Stimulated activated memory B cell treated with anti-CD40 and anti-IgM and Interleukin-4, amounts not matched to agents 10 μg/mL and 1 μg/mL and 100 μg/mL, for 72 hours (primary cell): ENCODE measurements around the gene KNCN.

Source experiments
- ATAC-seq: fragments of 150-1000 bp; cut with Tn5 transposase; 2 replicates; pipeline ENCODE4 v1.10.0; 2021
- H3K27ac Mint-ChIP-seq: one replicate; pipeline ENCODE4 v1.8.0; 2022; ENCODE audit warnings: mild to moderate bottlenecking, mixed read lengths
- H3K27me3 Mint-ChIP-seq: one replicate; pipeline ENCODE4 v1.8.0; 2022; ENCODE audit warnings: mixed read lengths
- H3K36me3 Mint-ChIP-seq: one replicate; pipeline ENCODE4 v1.8.0; 2022; ENCODE audit warnings: mixed read lengths
- H3K4me1 Mint-ChIP-seq: one replicate; pipeline ENCODE4 v1.8.0; 2022; ENCODE audit warnings: mixed read lengths
- H3K4me3 Mint-ChIP-seq: one replicate; pipeline ENCODE4 v1.8.0; 2022; ENCODE audit warnings: mild to moderate bottlenecking, moderate library complexity, mixed read lengths
- H3K9me3 Mint-ChIP-seq: one replicate; pipeline ENCODE4 v1.8.0; 2022; ENCODE audit warnings: mixed read lengths

KNCN gene

GRCh38 chr1:46525253-46525983, 26.0 kb downstream of the KNCN start:
- Mint-ChIP-seq H3K4me3 (no peak overlapping the region), H3K4me1 (no peaks in the 10 kb centered on the region), H3K27ac (no peak overlapping the region), H3K9me3 (no peaks in the 10 kb centered on the region), H3K27me3 (peaks cover 61% of the 10 kb centered on the region), H3K36me3 (no peaks in the 10 kb centered on the region)
- ATAC-seq: no peak

- Mint-ChIP-seq H3K9me3 (no peaks in the 10 kb centered on the region), H3K27ac (no peak overlapping the region), H3K36me3 (no peaks in the 10 kb centered on the region), H3K4me1 (no peaks in the 10 kb centered on the region), H3K4me3 (no peak overlapping the region), H3K27me3 (peaks cover 61% of the 10 kb centered on the region)
- ATAC-seq: no peak
These were observed 26.6 kb downstream of the KNCN start for GRCh38 chr1:46524843-46525242.

DNA sequence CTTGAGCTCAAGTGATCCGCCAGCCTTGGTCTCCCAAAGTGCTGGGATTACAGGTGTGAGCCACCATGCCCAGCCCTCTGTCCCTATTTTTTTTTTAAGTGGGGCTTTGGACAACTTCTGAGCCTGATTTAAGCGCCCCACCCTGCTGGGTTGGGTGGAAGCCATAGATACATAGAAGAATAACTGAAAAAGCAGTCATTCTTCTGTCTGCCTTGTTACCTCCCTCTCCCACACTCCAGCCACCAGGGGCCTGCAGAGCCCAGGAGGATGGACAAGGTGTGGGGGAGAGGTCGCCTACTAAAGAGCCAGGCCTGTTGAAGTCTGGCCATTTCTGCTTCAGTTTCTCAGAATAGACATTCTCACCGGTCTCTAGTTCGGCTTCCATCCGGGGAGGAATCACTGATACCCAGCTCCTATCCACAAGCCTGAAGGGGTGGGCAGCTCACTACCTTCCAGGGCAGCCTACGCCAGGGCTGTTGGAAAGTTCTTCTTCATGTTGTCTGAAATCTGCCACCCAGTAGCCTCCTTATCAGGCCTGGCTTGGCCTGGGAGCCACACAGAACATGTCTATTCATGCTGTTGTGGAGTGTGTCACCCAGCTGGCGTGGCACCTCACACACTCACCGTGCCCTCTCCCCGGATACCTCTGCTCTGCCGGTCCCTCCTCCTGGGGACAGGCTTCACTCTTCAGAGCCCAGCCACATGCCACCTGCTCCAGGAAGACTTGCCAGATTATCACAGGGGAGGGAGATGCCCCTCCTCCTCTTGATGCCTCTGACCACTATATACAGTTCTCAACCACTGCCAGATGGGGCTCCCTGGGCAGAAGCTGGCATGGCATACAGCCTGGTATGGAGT, 27.7 kb downstream of the KNCN start:
- H3K27ac Mint-ChIP-seq: no peak overlapping the region
- H3K4me3 Mint-ChIP-seq: no peak overlapping the region
- peaks cover 57% of the 10 kb centered on the region for H3K27me3 Mint-ChIP-seq
- H3K4me1 Mint-ChIP-seq: no peaks in the 10 kb centered on the region
- H3K9me3 Mint-ChIP-seq: no peaks in the 10 kb centered on the region
- no peak for ATAC-seq
- H3K36me3 Mint-ChIP-seq: no peaks in the 10 kb centered on the region

- H3K9me3 Mint-ChIP-seq: no peaks in the 10 kb centered on the region
- H3K27me3 Mint-ChIP-seq: peaks cover 57% of the 10 kb centered on the region
- H3K4me1 Mint-ChIP-seq: no peaks in the 10 kb centered on the region
- no peak overlapping the region for H3K4me3 Mint-ChIP-seq
- no peak overlapping the region for H3K27ac Mint-ChIP-seq
- ATAC-seq: no peak
- H3K36me3 Mint-ChIP-seq: no peaks in the 10 kb centered on the region
These were observed 28.5 kb downstream of the KNCN start for GRCh38 chr1:46522969-46523320.

DNA sequence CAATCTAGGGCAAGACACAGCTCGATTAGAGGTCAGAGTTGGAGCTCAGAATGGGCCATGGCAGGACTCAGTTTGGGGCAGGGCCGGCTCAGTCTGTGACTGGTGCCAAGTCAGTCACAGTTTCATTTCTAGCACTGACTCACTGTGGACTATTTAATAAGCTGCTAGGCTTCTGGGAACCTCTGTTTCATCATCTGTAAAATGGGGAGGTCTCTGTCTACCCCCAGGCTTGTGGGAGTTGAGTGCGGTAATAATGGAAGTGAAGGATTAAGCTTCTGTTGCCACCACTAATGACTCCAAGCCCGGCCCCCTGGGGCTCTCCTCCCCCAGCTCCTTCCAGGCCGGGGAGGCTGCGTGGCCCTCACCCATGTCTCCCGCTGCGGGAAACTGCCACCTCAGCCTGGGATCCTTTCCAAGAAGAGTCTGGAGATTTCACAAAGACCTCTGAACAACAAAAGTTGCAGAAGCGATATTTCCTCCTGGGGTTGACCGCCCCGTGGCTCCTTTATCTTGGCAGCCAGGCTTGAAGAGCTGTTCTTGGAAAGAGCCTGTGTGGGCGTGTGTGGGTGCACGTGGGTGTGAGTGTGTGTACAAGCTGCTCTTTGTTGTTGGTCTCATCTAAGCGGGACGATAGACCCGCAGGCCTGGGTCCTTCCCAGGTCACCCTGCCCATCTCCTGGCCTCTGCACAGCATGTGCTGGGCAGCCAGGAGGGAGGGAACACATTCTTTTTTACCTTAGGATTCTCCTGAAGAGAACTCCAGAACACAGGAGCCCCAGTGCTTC, 29.1 kb downstream of the KNCN start:
- H3K9me3 Mint-ChIP-seq: no peaks in the 10 kb centered on the region
- H3K4me1 Mint-ChIP-seq: no peaks in the 10 kb centered on the region
- H3K36me3 Mint-ChIP-seq: no peaks in the 10 kb centered on the region
- no peak overlapping the region for H3K4me3 Mint-ChIP-seq
- H3K27me3 Mint-ChIP-seq: peaks cover 60% of the 10 kb centered on the region
- no peak for ATAC-seq
- H3K27ac Mint-ChIP-seq: no peak overlapping the region

DNA sequence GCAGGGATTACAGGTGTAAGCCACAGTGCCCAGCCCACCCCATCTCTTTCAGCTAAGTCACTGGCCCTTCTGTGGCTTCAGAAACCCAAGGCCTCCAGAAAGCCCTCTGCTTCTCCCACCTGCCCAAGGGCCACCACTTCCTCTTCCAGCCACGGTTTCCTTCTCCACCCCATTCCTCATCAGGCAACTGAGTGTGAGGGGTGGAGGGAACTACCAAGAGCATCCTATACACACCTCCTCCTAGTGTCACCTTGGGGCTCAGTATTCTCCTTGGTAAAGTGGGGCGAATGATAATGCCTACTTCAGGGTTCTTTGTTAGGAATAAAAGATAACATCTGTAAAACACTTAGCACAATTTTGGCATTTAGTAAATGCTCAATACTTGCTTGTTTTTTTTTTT, 30.0 kb downstream of the KNCN start:
- no peak for ATAC-seq
- H3K4me3 Mint-ChIP-seq: no peak overlapping the region
- no peak overlapping the region for H3K27ac Mint-ChIP-seq
- no peaks in the 10 kb centered on the region for H3K9me3 Mint-ChIP-seq
- no peaks in the 10 kb centered on the region for H3K36me3 Mint-ChIP-seq
- H3K4me1 Mint-ChIP-seq: no peaks in the 10 kb centered on the region
- H3K27me3 Mint-ChIP-seq: peaks cover 55% of the 10 kb centered on the region

DNA sequence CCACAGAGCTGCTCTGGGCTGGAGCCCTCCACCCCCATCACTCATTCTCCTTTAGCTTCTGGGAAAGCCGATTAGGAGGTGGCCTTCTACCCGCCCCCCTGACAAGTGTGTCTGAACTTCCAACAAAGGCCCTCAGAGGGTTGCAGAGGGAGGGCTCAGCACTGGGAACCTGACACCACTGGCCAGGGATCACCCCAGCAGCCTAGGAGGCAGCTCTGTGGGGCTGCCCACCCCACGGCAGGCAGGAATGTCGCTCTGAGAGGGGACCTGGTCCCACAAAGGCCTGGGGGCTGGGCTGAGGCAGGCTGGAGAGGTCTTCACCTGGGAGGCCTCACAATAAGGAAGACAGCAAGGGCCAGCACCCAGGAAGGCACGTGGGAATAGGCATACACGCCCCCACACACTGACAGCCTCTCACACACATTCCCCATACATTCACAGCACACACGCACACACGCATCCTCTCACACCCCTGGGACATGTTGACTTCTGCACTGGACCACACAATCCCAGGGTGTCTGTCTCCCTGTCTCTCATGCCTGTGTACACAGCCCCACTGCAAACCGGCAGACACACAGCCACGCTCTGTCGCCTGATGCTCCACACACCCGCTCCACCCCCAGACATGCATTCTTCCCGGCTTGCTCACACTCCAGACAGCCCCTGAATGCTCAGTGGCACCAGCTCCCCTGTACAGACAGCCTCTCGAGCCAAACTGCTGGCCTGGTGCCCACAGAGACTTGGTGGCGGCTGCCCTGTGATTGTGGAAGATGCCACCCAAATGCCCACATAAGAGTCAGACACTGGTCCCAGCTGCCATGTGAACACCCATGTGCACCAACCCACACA, 31.2 kb downstream of the KNCN start:
- Mint-ChIP-seq H3K27ac (no peak overlapping the region), H3K4me1 (no peaks in the 10 kb centered on the region), H3K36me3 (no peaks in the 10 kb centered on the region), H3K9me3 (no peaks in the 10 kb centered on the region), H3K4me3 (no peak overlapping the region), H3K27me3 (peaks cover 52% of the 10 kb centered on the region)
- ATAC-seq: no peak

DNA sequence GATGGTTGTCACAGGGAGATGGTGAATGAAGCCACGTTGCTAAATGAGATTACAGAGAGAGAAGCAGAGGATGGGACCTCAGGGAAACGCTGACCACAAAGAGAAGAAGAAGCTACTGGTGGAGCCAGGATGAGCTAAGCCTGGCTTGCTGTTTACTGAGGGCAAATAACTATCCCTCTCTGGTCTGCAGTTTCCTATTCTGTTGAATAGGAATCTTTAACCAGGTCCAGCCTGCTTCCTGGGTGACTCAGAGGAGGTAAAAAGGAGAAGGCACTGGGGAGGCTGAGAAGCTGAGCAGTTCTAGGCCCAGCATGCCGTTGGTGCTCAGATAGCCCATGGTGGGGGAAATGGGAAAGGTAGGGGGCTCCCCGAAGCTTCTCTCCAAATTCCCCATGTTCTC, 32.2 kb downstream of the KNCN start:
- ATAC-seq: no peak
- Mint-ChIP-seq H3K9me3 (no peaks in the 10 kb centered on the region), H3K27me3 (peaks cover 43% of the 10 kb centered on the region), H3K27ac (no peak overlapping the region), H3K4me1 (no peaks in the 10 kb centered on the region), H3K36me3 (no peaks in the 10 kb centered on the region), H3K4me3 (no peak overlapping the region)

DNA sequence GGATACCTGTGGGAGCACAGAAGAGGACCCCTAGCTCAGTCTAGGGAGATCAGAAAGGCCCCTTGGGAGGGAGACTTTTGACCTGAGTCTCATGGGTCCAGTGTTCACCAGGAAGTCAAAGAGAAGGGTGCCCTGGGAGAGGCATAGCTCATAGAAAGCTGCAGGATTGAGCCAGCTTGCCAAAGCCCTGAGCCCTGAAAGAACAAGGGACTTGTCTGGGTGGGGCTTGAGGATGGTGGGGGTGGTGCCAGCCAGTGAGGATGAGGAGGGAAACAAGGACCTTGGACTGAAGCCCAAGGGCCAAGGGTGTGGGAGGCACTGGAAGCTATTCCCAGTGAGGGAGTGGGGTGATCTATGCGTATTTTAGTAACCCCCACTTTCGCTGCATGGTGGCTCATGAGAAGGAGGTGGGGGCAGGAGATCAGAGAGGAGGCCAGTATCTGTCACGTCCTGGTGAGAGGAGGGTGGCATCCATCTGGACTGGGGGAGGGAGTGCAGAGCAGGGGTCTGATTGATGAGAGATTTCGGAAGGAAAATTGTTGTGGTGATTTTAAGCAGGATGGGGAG, 33.4 kb downstream of the KNCN start:
- no peak overlapping the region for H3K27ac Mint-ChIP-seq
- H3K4me1 Mint-ChIP-seq: no peaks in the 10 kb centered on the region
- no peak overlapping the region for H3K4me3 Mint-ChIP-seq
- no peak for ATAC-seq
- H3K36me3 Mint-ChIP-seq: no peaks in the 10 kb centered on the region
- H3K9me3 Mint-ChIP-seq: no peaks in the 10 kb centered on the region
- H3K27me3 Mint-ChIP-seq: peaks cover 47% of the 10 kb centered on the region

DNA sequence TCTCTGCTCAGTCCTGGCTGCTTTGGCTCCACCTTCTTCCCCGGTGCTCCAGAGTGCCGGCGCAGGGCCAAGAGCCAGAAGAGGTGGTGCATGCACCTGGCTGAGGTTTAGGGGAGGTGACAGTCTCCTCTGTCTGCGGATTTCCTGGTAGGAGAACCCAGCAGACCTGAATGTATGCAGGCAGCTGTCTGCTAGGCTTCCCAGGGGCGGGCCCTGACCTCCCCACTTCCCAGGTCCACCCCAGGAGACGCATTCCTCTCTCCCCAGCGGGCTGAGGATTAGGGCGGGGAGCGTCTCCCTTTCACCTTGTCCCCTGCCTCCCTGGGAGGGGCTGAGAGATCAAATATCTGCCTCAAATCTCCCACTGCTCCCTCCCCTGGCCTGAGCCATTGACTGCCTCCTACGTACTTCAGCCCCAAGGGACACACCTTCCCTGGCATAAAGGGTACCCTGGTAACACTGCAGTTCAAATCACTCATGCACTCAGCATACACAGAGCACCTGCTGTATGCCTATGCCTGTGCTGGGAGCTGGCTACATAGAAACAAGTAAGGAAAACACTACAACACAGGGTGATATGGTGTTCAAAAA, 34.3 kb downstream of the KNCN start:
- ATAC-seq: no peak
- Mint-ChIP-seq H3K9me3 (no peaks in the 10 kb centered on the region), H3K36me3 (no peaks in the 10 kb centered on the region), H3K4me3 (no peak overlapping the region), H3K27ac (no peak overlapping the region), H3K4me1 (no peaks in the 10 kb centered on the region), H3K27me3 (peaks cover 56% of the 10 kb centered on the region)

- ATAC-seq: no peak
- Mint-ChIP-seq H3K36me3 (no peaks in the 10 kb centered on the region), H3K4me3 (no peak overlapping the region), H3K9me3 (no peaks in the 10 kb centered on the region), H3K4me1 (no peaks in the 10 kb centered on the region), H3K27me3 (peaks cover 61% of the 10 kb centered on the region), H3K27ac (no peak overlapping the region)
These were observed 35.1 kb downstream of the KNCN start for GRCh38 chr1:46516200-46516950.

DNA sequence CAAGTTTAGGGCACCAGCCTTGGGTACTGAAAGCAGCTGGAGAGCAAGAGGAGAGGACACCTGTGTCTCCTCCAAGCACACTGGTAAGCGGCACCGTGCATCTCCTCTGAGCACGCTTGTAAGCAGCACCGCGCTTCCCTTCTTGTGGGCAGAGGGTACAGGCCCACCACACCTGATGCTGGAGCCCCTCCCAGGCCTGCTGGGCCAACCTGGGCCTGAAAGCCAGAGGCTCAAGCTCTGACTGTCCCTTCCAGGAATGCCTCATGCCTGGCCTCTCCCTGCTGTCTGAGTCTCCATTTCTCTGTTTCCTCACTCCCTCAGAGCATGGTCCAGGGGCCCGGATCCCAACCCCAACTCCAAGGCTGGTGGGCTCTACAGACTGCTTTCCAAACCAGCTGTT, 35.9 kb downstream of the KNCN start:
- Mint-ChIP-seq H3K27me3 (peaks cover 57% of the 10 kb centered on the region), H3K9me3 (no peaks in the 10 kb centered on the region), H3K27ac (no peak overlapping the region), H3K4me3 (no peak overlapping the region), H3K4me1 (no peaks in the 10 kb centered on the region), H3K36me3 (no peaks in the 10 kb centered on the region)
- no peak for ATAC-seq

DNA sequence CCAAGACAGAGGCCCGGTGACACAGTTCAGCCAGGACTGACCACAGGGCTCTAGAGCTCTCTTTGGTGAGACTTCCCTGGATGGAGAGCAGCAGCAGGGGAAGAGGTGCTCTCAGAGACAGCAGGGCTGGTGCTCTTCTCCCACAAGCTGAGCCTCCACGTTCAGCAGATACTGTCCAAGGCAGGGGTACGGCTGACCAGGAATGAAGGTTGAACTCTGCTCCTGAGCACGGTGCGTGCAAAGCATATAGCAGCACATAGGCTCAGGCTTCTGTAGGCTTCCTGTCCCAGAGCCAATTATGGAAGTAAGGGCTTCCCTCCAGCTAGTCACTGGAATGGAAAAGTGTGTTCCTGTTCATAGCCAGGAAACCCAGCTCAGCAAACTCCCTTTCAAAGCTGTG, 37.9 kb downstream of the KNCN start:
- Mint-ChIP-seq H3K4me3 (no peak overlapping the region), H3K9me3 (no peaks in the 10 kb centered on the region), H3K27ac (no peak overlapping the region), H3K4me1 (no peaks in the 10 kb centered on the region), H3K27me3 (peaks cover 42% of the 10 kb centered on the region), H3K36me3 (no peaks in the 10 kb centered on the region)
- ATAC-seq: no peak

DNA sequence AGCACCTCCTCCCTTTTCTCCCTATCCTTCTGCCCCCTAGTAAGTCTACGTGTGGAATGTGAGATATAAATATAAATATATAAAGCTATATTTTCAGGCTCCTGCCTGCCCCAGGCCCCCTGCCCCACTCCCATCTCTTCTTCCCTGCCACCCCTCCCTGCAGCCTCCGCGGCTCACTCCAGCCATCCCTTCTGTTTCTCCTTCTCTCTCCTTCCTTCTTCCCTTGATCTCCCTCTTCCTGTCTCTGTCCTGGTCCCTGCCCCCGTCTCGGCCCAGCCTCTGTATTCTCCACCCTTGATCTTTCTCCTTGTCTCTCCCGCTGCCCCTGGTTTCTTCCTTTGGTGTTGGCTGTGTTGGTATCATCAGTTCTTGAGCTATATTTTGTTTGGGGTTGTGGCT, 38.7 kb downstream of the KNCN start:
- no peaks in the 10 kb centered on the region for H3K36me3 Mint-ChIP-seq
- ATAC-seq: no peak
- H3K27me3 Mint-ChIP-seq: peaks cover 39% of the 10 kb centered on the region
- no peaks in the 10 kb centered on the region for H3K9me3 Mint-ChIP-seq
- no peak overlapping the region for H3K27ac Mint-ChIP-seq
- H3K4me3 Mint-ChIP-seq: no peak overlapping the region
- no peaks in the 10 kb centered on the region for H3K4me1 Mint-ChIP-seq
